DLD1 (cell line): ENCODE results near the gene GC.
"Not testable (repeated sequence)": the region's sequence is repeated elsewhere in the genome, so short reads cannot be mapped to it uniquely, and the experiment has no call there.

Experiments
- in situ Hi-C: cut with HindIII; loops from 2 replicates; pipeline ENCODE4 v1.10.0; 2017; ENCODE audit warnings: low sequenced_read_pairs

GC gene

GRCh38 chr4:71768123-71768522, 15.8 kb downstream of the GC start:
- in situ Hi-C loops: no loop called here

DNA sequence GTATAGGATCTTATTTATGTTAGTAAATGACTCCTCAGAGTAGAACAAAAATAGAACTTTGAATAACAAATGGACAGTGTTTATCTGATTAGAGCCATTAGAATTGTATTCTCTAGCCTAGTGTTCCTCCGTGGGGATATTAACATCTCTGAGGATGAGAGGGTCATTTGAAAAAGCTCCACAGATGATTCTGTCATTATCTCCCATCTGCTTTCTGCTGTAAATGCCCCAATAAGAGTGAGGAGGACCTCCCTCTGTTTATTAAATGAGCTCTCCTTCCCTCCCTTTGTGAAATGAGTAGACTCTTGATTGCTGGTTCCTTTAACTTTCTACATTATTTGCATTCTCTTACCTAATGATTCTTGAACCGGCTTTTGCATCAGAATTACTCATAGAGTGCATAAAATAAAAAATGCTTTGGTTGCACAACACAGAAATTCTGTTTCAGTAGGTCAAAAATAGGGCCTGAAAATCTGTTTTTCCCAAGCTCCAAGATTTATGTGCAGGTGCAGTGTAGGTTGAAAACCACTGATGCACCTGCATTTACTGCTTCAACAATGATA, 18.0 kb downstream of the GC start:
- in situ Hi-C loops: no loop called here

GRCh38 chr4:71765350-71765749, 18.5 kb downstream of the GC start:
- in situ Hi-C loops: no loop called here

DNA sequence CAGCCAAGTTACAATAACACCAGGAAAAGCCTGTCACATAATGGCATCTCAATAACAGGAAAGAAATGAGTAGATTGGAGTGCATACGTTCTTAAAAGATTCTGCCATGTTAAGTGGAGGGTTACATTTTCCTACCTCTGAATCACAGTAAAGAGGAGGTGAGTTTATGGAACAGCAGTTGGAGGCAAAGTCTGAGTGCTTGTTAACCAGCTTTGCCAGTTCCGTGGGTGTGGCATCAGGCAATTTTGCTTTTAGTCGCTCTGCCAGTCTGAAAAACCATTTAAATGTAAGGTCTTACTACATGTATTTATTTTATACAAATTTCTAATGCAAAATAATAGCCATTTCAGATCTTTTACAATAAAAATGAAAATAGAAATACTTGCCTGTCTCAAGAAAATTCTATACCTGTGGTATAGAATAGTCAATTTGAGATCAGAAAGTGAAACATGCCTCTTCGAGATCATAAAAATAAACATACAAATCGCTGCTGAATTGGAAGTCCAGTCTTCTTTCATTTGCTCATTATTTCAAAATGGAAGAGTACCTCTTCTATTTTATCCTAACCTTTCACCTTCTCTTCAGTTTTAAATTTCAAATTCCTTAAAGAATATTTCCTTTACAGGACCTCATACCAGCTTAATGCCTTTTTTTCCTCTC, 31.4 kb downstream of the GC start:
- in situ Hi-C loops: no loop called here

GRCh38 chr4:71749008-71749594, 34.8 kb downstream of the GC start:
- in situ Hi-C loops: no loop called here

DNA sequence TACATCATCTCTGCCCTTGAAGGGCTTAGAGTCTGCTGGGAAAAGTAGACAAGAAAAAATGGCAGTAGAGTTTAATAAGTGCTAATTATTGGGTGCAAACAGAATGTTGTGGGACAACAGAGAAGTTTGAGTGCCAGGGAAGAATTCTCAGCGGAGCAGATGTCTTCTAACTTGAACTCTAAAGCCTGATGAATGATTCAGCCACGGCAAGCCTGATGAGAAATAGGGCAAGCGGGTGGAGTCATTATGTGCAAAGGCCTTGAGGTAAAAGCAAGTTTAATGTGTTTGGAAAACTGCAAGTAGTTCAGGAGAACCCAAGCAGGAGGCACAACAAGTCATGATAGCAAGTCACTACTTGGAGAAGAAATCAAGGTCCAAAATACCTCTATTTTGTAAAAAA, 37.5 kb downstream of the GC start:
- in situ Hi-C loops: no loop called here

DNA sequence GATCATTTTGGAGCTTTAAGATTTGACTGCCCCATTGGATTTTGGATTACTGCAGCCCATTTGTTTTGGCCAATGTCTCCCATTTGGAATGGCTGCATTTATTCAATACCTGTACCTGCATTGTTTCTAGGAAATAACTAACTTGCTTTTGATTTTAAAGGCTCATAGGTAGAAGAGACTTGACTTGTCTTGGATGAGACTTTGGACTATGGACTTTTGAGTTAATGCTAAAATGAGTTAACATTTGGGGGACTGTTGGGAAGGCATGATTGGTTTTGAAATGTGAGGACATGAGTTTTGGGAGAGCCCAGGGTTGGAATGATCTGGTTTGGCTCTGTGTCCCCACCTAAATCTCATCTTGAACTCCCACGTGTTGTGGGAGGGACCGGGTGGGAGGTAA, 45.1 kb downstream of the GC start:
- in situ Hi-C loops: not testable (repeated sequence)

DNA sequence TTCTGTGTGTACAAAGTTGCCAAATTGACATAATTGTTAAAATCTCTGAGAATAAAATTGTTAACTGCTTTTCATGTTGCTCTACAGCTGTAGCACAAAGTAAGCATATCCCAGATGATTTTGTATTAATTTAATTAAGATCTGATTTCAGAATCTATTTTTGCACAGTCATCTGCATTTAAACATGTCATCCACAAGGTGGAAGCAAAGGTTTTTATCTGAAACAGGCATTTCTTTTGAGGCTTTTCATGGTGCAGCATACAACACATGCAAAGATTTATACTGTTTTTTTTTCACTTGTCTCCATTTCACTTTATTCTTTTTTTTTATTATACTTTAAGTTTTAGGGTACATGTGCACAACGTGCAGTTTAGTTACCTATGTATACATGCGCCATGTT, 51.2 kb downstream of the GC start:
- in situ Hi-C loops: no loop called here

- in situ Hi-C loops: no loop called here
Measured at GRCh38 chr4:71732066-71732465, 51.8 kb downstream of the GC start.

GRCh38 chr4:71729856-71730255, 54.0 kb downstream of the GC start:
- in situ Hi-C loops: no loop called here

GRCh38 chr4:71713611-71714203, 70.2 kb downstream of the GC start:
- in situ Hi-C loops: no loop called here

- in situ Hi-C loops: no loop called here
Measured at GRCh38 chr4:71711985-71712348, 71.9 kb downstream of the GC start.

DNA sequence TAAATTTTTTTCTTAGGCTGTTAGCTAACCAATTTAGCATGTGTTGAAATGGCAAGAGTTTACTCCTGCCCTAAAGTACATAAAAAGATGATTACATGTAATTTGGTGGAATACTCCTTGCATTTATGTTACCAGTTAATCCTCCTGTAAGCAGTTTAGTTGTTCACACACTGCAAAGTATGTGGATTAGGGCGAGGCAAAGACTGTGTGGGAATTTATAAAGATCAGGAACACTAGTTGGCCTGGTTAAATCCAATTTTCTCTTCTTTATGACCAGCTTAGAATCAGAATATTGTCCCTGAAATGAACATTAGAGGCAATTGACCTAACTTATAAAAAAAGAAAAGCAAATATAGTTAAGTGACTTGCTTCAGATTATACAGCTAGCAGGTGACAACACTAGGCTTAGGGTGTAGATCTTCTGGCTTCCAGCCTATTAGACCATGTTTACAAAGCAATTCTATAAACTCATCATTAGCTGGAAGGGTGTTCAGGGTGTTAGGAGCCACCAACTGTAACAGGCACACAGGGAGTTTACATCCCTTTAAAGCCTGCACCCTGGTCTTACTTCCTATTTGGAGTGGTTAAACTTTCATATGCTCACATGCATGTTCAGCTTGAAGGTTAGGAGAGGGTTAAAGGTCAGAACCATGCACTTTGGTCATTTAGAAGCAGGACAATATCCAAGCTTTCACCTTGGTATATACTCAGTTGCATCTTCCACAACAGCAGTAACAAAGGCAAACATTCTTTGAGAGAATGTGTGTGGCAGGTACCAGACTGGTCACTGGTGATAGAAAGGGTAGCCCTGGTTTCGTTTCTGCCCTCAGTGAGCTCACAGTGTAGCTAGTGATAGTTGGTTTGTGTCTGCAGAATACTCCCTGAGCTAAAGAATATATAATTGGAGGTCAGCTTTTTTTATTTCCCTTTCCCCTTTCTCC, 72.6 kb downstream of the GC start:
- in situ Hi-C loops: no loop called here

DNA sequence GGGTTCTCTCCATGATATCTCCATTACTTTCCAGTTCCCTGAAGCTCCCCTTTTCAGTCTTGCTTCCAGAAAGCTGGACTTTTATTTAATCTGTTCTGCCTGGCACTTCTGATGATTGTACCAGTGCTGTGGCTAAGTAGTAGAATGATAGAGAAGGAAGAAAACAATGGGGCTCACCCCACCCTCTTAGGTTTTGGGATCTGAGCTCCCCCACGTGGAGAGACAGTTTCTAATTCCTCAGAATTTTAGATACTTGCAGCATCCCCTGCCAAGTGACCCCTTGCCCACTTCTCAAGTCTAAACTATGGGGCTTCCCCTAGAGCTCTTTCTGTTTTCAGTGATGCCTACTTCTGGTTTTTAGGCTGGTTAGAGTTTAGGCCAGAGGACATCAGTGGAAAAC, 73.9 kb downstream of the GC start:
- in situ Hi-C loops: no loop called here

- in situ Hi-C loops: no loop called here
Measured at GRCh38 chr4:71698141-71698540, 85.7 kb downstream of the GC start.

GRCh38 chr4:71697031-71697430, 86.8 kb downstream of the GC start:
- in situ Hi-C loops: no loop called here

DNA sequence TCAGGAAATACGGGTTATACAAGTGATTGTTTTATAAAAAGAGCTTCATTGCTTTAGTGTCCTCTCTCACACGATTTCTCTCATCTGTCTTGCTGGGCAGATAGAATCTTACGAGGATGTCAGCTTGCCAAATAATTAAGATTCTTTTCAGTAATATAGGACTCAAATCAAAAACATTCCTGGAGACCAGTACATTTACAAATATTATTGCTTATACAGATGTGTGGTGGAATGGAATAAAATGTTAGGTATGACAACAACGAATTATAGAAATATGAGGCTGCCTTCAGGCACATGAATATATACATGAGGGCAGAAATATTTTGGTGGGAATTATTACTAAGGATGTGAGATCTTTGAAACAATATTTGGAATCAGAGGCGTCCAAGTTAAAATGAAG, 88.9 kb downstream of the GC start:
- in situ Hi-C loops: no loop called here

DNA sequence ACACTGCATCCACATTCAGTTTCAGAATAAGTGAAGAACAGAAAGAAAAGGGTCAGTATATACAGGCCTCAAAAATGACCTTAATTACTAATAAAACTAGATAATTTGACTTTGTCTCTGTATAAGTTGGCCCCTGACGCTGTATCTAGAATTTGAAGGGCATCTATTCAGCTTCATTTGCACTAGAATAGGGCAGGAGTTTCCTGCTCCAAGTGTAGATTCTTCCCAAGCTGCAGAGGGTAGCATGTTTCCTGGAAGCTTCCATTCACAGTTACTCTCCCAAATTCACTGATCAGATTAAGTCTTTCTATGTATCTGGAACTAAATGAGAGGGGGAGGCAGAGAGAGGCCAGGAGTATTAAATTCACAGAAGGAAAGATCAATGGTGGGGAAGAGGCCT, 90.9 kb downstream of the GC start:
- in situ Hi-C loops: no loop called here

GRCh38 chr4:71692198-71692597, 91.7 kb downstream of the GC start:
- in situ Hi-C loops: no loop called here
